Naive thymus-derived CD8-positive, alpha-beta T cell (primary cell): ENCODE data around the gene TOR4A. TPM values are rescaled to one million over a fixed set of nuclear protein-coding genes. Genes with fewer than 3 reads are reported as not detected.

Source experiments
- ATAC-seq, 2 donors: fragments of 150-1000 bp; cut with Tn5 transposase in 1 of 2; sonication (Bioruptor Pico), chemical (Tn5 transposase) in 1 of 2; 1 replicate in 1 of 2; 2 replicates in 1 of 2; pipeline ENCODE4 v1.10.0; 2021; ENCODE audit warnings: mild to moderate bottlenecking in 2 of 2, moderate library complexity in 2 of 2
- POLR2A ChIA-PET: fragments of 350-600 bp; sonication (Branson Sonifier 250); formaldehyde crosslinking; loops from one replicate; lab custom pipeline; 2021; ENCODE audit warnings: antibody characterized with exemption; lab: Charles Lee
- DNase-seq, 10 donors: peaks; one replicate each; pipeline versions ENCODE4 v3.0.0 to v3.0.0-alpha.2; 2020 to 2022
- H3K27ac Mint-ChIP-seq, 10 donors: one replicate each; pipeline ENCODE4 v1.8.0; 2020 to 2022; ENCODE audit warnings: mild to moderate bottlenecking in 10 of 10, mixed read lengths in 10 of 10, moderate library complexity in 4 of 10, inconsistent platforms in 1 of 10
- H3K27me3 Mint-ChIP-seq, 5 donors: one replicate each; pipeline ENCODE4 v1.8.0; 2021 to 2022; ENCODE audit warnings: mixed read lengths in 5 of 5
- H3K36me3 Mint-ChIP-seq, 3 donors: one replicate each; pipeline ENCODE4 v1.8.0; 2020 to 2022; ENCODE audit warnings: mixed read lengths in 3 of 3, mild to moderate bottlenecking in 2 of 3, inconsistent platforms in 1 of 3
- H3K4me1 Mint-ChIP-seq, 4 donors: one replicate each; pipeline ENCODE4 v1.8.0; 2021 to 2022; ENCODE audit warnings: mixed read lengths in 4 of 4
- H3K4me3 Mint-ChIP-seq, 10 donors: one replicate each; pipeline ENCODE4 v1.8.0; 2020 to 2022; ENCODE audit warnings: mild to moderate bottlenecking in 10 of 10, mixed read lengths in 10 of 10, moderate library complexity in 6 of 10, inconsistent platforms in 1 of 10
- H3K9me3 Mint-ChIP-seq, 9 donors: one replicate each; pipeline ENCODE4 v1.8.0; 2020 to 2022; ENCODE audit warnings: mixed read lengths in 9 of 9, mild to moderate bottlenecking in 3 of 9, inconsistent platforms in 1 of 9, moderate library complexity in 1 of 9
- polyA plus RNA-seq, 3 donors: library from polyadenylated mRNA; unstranded; fragments of 300-500 nt; fragmentation: Illumina TruSeq; gene quantifications; one replicate each; pipeline ENCODE4 v1.2.3, GENCODE V29; 2021
- total RNA-seq, 8 experiments: library from RNA in 2 of 8; stranded (reverse) in 2 of 8; gene quantifications; one replicate each; pipeline ENCODE4 v1.2.3 and lab custom pipeline; 2021 to 2026

Gene TOR4A
- total and polyA plus RNA-seq, 5 experiments from 2014 or later, result 0.12 to 1.4 (median 0.53) TPM; not detected in 1

DNA sequence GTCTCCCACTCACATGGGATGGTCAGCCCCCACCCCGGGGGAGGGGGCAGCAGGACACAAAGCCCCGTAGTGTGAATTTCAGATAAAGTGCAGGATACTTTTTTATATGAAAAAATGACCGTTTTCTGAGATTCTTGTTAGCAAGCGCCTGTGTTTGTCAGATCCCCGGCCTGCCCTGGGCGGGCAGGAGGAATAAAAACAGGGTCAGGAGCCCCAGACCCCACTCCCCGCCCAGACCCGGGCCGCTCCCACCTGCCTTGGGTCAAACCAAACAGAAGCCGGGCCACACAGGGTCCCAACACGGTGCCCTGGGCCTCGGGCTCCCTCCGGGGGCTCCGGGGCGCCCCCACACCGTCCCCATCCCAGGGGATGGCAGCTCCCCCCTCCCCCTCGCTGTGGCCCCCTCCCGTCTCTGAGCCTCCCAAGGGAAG is 38.1 kb downstream of the TOR4A start:
- Mint-ChIP-seq H3K9me3 (no peaks in the 10 kb centered on the region), H3K27me3 (peaks cover 0 to 14% (median 0%) of the 10 kb centered on the region in 5 donors), H3K4me1 (peaks cover 1 to 16% (median 3%) of the 10 kb centered on the region in 4 donors), H3K27ac (no peak overlapping the region), H3K36me3 (no peaks in the 10 kb centered on the region), H3K4me3 (no peak overlapping the region)
- ATAC-seq (no peak), DNase-seq (no peak)
- POLR2A ChIA-PET, result interaction anchor here (0.7 to 1.5 kb wide), 3 partner anchors 8 to 95 kb away, joined by 3 to 6 read pairs (median 5); no protein-coding TSS in a partner anchor

DNA sequence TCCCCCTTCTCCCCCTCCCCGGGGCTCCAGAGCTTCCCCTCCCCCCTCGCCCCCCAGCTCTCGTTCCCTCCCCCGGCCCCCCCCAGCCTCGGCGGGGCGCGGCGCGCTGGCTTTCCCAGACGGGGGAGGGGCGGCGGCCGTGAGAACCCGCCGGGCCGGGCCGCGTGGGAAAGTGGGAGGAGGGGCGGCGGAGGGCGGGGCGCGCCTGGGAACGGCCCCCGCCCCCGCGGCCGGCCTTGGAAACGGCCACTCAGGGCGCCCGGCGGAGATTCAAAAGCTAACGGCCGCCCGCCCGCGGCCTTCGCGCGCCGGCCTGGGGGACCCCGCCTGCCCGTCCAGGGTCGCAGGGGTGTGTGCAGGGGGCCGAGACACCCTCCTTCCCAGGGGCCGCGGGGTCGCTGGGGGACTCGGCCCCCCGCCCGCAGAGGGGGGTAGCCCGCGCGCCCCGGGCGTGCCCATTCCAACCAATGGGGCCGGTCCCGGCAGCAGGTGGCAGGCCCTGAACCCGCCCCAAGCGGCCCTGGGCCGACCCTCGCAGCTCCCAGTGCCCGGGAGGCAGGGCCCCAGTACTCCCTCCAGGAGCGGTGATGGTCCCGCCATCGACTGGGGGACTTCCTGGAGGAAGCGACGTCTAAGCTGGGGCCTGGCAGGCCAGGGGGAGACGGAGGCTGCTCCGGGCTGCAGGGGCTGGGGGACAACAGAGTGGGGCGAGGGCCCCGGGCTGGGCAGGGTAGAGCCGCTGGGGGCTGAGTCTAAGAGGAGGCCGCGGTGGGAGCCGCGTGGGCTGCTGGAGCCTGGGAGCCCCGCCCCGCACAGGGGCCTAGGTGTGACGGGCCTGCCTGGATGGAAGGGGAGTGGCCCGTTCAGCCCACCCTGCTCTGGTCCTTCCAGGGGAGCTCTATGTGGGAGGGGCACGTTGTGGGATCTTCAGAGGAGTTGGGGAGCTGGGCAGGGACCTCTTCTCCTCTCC is 38.8 kb downstream of the TOR4A start:
- Mint-ChIP-seq H3K27me3 (peaks cover 0 to 14% (median 0%) of the 10 kb centered on the region in 5 donors), H3K27ac (no peak overlapping the region), H3K36me3 (no peaks in the 10 kb centered on the region), H3K4me3 (peak overlapping the region in 3 of 10 donors; percentile 41 to 52 (median 41)), H3K9me3 (no peaks in the 10 kb centered on the region), H3K4me1 (peaks cover 3 to 19% (median 5%) of the 10 kb centered on the region in 4 donors)
- ATAC-seq (peak; percentile 61 to 63), DNase-seq (peak in 2 of 10 donors; percentile 19 to 63)
- POLR2A ChIA-PET, result interaction anchor here (0.5 to 1.5 kb wide), 7 partner anchors 9 to 193 kb away, joined by 3 to 6 read pairs (median 4); partner anchors contain the start of genes EXD3 and NOXA1

DNA sequence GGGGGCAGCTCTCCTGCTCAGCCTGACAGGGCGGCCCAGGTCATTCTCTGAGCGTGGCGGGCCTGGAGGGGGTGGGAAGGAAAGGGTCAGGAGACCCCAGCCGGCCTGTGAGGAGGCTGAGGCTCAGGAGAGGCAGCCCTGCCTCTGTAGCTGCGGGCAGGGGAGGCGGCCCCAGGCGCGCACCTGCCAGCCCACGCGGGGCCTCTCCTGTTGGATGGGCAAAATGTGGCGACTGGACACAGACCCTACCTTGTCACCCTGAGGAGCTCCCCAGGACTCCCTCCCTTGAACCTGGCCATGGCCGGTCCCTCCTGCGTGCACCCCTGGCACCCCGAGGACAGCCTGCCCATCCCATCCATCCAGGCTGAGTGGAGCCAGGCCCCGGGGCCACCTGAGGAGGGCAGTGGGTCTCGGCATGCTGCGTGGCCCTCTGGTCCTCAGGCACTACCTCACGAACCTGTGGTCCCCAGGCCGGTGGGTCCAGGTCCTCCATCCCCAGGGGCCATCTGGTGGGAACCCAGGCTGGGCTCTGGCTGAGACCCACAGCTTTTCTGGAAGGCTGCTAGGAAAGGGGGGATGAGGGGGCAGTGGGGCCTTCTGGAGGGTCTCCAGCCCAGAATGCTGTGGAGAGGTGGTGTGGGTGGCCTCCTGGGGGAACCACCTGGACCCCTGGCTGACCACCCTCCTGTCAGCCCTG is 39.6 kb downstream of the TOR4A start:
- no peak for ATAC-seq
- Mint-ChIP-seq H3K27ac (no peak overlapping the region), H3K9me3 (no peaks in the 10 kb centered on the region), H3K4me1 (peaks cover 3 to 19% (median 8%) of the 10 kb centered on the region in 4 donors), H3K27me3 (peaks cover 0 to 14% (median 0%) of the 10 kb centered on the region in 5 donors), H3K4me3 (peak overlapping the region in 1 of 10 donors; percentile 52), H3K36me3 (no peaks in the 10 kb centered on the region)
- no peak for DNase-seq
- POLR2A ChIA-PET, result interaction anchor here (0.5 to 1.5 kb wide), 5 partner anchors 9 to 194 kb away, joined by 3 to 5 read pairs (median 4); partner anchors contain the start of genes EXD3 and NOXA1

DNA sequence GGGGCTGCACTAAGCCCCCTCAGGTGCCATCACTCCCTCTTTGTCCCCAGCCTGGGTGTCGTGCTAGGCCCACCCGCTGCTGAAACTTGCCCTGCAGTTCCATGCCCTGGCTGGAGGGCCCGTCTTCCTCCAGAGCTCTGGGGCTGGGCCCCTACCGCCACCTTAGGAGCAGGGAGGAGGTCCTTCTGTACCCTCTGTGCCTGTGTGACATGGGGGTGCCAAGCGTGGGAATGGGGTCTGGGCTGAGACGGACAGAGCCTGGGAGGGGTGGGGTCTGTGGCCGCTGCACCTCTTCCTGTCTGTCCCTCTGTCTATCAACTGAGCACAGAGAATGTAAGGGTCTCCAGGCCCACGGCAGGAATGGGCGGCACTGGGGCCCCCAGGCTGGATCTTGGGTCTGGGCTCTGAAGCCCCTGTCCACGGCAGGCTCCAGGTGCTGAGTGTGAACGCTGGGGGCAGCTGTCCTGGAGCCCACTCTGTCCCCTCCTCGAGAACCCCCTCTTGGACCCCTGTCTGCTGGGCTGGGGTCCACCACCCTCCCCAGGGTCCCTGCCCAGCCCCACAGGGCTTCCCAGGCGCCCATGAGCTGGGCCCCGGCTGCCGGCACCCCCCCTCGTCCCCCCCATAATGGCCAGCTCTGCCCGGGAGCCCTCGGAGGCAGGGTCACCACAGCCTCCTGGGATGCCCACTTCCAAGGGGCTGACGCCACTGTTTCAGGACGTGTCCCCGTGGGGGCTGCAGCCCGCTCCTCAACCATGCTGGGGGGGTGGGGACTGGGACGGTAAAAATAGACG is 40.4 kb downstream of the TOR4A start:
- Mint-ChIP-seq H3K36me3 (no peaks in the 10 kb centered on the region), H3K27ac (no peak overlapping the region), H3K4me3 (no peak overlapping the region), H3K4me1 (peaks cover 3 to 19% (median 8%) of the 10 kb centered on the region in 4 donors), H3K9me3 (no peaks in the 10 kb centered on the region), H3K27me3 (peaks cover 0 to 14% (median 0%) of the 10 kb centered on the region in 5 donors)
- no peak for ATAC-seq
- DNase-seq, result no peak
- POLR2A ChIA-PET, result no interaction called here

DNA sequence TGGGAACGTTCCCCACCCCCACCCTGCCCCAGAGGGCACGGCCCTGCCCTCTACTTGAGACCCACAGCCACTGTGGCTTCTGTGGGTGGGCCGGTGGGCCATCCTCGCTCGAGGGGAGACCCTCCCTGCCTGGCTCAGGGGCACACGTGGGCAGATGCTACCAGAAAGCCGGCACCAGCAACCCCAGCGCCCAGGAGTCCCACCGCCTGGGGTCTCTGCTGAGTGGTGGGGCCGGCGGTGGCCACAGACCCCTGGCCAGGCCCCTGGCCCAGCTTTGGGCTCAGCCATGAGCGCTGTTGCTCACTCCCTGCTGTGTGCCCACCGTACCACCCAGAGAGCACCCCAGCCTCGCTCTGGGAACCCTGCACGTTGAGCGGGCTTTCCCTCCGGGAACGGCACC is 41.1 kb downstream of the TOR4A start:
- no peak for DNase-seq
- no peak for ATAC-seq
- POLR2A ChIA-PET, result interaction anchor here (0.6 kb wide), 1 partner anchor 25 kb away, joined by 6 read pairs; no protein-coding TSS in a partner anchor
- Mint-ChIP-seq H3K27me3 (peaks cover 0 to 12% (median 0%) of the 10 kb centered on the region in 5 donors), H3K9me3 (no peaks in the 10 kb centered on the region), H3K4me3 (no peak overlapping the region), H3K36me3 (no peaks in the 10 kb centered on the region), H3K4me1 (peaks cover 3 to 19% (median 8%) of the 10 kb centered on the region in 4 donors), H3K27ac (no peak overlapping the region)

GRCh38 chr9:137319011-137319738 is 41.6 kb downstream of the TOR4A start:
- Mint-ChIP-seq H3K9me3 (no peaks in the 10 kb centered on the region), H3K4me3 (peak overlapping the region in 1 of 10 donors; percentile 34), H3K4me1 (peaks cover 3 to 19% (median 8%) of the 10 kb centered on the region in 4 donors), H3K27ac (peak overlapping the region in 1 of 10 donors; percentile 51), H3K27me3 (peaks cover 0 to 8% (median 0%) of the 10 kb centered on the region in 5 donors), H3K36me3 (no peaks in the 10 kb centered on the region)
- DNase-seq (no peak), ATAC-seq (no peak)
- POLR2A ChIA-PET, result interaction anchor here (0.6 to 2.0 kb wide), 2 partner anchors 10 to 26 kb away, joined by 6 to 19 read pairs; no protein-coding TSS in a partner anchor

DNA sequence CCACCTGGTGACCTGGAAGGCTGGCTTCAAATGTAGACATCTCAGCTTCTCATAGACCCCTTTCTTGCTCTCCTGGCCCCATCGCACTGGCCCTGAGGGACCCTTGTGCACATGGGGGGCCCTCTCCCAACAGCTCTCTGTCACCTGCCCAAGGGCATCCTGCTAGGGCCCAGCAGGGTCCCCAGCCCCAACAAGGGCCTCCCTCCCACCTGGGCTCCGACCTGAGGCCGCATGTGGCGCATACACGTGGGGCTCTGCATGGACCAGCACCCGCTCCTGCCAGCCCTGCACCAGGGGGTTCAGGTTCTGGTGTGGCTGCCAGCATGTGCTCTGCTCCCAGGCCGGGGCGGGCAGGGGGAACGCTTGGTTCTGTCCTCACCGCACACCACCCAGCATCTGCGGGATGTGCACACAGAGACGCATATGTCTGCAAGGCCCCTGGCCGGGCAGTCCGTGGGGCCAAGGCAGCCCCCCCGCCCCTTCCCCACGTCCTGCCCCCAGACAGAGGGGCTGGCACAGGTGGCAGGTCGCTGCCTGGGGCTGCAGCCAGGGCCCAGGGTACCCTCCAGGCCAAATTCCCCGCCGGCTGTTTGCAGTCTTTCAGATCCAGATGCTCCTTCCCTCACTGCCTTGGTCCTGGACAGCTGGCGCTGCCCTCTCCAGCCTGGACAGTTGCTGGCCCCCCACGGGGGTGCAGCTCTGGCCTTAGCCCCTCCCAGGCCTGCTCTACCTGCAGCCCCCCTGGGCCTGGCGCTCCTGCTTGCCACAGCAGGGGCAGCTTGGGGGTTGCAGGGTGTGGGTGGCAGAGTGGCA is 42.4 kb downstream of the TOR4A start:
- ATAC-seq, result peak in 1 of 2 donors; percentile 13
- H3K4me1 Mint-ChIP-seq, result peaks cover 3 to 19% (median 8%) of the 10 kb centered on the region in 4 donors
- H3K9me3 Mint-ChIP-seq, result no peaks in the 10 kb centered on the region
- peak in 1 of 10 donors; percentile 61 for DNase-seq
- peak overlapping the region in 3 of 10 donors; percentile 69 to 83 (median 71) for H3K4me3 Mint-ChIP-seq
- POLR2A ChIA-PET, result interaction anchor here (0.8 to 2.0 kb wide), 5 partner anchors 10 to 103 kb away, joined by 3 to 19 read pairs (median 4); partner anchors contain the start of genes EXD3, NOXA1 and NRARP
- H3K27me3 Mint-ChIP-seq, result peaks cover 0 to 11% (median 0%) of the 10 kb centered on the region in 5 donors
- H3K36me3 Mint-ChIP-seq, result no peaks in the 10 kb centered on the region
- peak overlapping the region in 4 of 10 donors; percentile 11 to 67 (median 55) for H3K27ac Mint-ChIP-seq

- Mint-ChIP-seq H3K4me3 (peak overlapping the region in 6 of 10 donors; percentile 32 to 83 (median 69)), H3K27me3 (peaks cover 0 to 11% (median 0%) of the 10 kb centered on the region in 5 donors), H3K9me3 (no peaks in the 10 kb centered on the region), H3K36me3 (no peaks in the 10 kb centered on the region), H3K4me1 (peaks cover 3 to 19% (median 10%) of the 10 kb centered on the region in 4 donors), H3K27ac (peak overlapping the region in 6 of 10 donors; percentile 18 to 82 (median 64))
- ATAC-seq (peak; percentile 61 to 66), DNase-seq (peak in 2 of 10 donors; percentile 40 to 62)
- POLR2A ChIA-PET, result interaction anchor here (0.8 to 2.0 kb wide), 5 partner anchors 11 to 102 kb away, joined by 3 to 19 read pairs (median 4); partner anchors contain the start of genes EXD3, NOXA1 and NRARP
Observed at GRCh38 chr9:137320555-137321384, 43.2 kb downstream of the TOR4A start.

GRCh38 chr9:137321726-137322361 is 44.3 kb downstream of the TOR4A start:
- DNase-seq, result no peak
- Mint-ChIP-seq H3K4me1 (peaks cover 7 to 25% (median 17%) of the 10 kb centered on the region in 4 donors), H3K9me3 (peaks cover 0 to 2% (median 0%) of the 10 kb centered on the region in 9 donors), H3K27me3 (peaks cover 0 to 17% (median 2%) of the 10 kb centered on the region in 5 donors), H3K4me3 (no peak overlapping the region), H3K36me3 (no peaks in the 10 kb centered on the region), H3K27ac (peak overlapping the region in 1 of 10 donors; percentile 43)
- ATAC-seq, result no peak
- POLR2A ChIA-PET, result interaction anchor here (0.6 to 1.5 kb wide), 2 partner anchors 18 to 20 kb away, joined by 3 to 7 read pairs; partner anchors contain the start of gene NRARP
